GM18951 (cell line): ENCODE measurements around the gene CTSS.

Source experiments
- POLR2A ChIP-seq: IDR thresholded peaks from 4 replicates; pipeline ENCODE4 v1.6.1; 2011; ENCODE audit warnings: mild to moderate bottlenecking; ENCODE audit not compliant: insufficient read length, insufficient read depth; ENCODE audit errors: extremely low read depth
- in situ Hi-C: fragments of 300-500 bp; cut with MboI; formaldehyde crosslinking; loops from one replicate; pipeline ENCODE4 v1.12.0; 2022; ENCODE audit warnings: low sequenced_read_pairs, mixed read lengths, inconsistent platforms; ENCODE audit not compliant: unreplicated experiment

Gene CTSS

DNA sequence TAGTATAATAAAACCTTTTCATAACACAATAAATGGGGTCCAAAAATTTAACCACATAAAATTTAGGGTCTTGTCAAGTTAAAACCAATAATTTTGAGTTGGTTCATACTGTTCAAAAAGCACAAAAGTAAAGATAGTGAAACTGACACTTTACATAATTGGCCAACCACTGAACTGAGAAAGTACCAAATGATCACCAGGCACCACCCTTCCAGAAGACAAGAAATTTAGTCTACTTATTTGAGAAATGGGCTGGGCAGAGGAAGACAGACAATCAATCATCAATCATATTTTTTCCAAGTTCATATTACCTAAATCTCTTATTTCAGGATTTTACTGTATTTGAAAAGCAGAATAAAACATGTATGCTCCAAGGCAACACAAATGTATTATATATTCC is 62.2 kb downstream of the CTSS start:
- TF ChIP-seq POLR2A = no peak
- in situ Hi-C loops = no loop called here

DNA sequence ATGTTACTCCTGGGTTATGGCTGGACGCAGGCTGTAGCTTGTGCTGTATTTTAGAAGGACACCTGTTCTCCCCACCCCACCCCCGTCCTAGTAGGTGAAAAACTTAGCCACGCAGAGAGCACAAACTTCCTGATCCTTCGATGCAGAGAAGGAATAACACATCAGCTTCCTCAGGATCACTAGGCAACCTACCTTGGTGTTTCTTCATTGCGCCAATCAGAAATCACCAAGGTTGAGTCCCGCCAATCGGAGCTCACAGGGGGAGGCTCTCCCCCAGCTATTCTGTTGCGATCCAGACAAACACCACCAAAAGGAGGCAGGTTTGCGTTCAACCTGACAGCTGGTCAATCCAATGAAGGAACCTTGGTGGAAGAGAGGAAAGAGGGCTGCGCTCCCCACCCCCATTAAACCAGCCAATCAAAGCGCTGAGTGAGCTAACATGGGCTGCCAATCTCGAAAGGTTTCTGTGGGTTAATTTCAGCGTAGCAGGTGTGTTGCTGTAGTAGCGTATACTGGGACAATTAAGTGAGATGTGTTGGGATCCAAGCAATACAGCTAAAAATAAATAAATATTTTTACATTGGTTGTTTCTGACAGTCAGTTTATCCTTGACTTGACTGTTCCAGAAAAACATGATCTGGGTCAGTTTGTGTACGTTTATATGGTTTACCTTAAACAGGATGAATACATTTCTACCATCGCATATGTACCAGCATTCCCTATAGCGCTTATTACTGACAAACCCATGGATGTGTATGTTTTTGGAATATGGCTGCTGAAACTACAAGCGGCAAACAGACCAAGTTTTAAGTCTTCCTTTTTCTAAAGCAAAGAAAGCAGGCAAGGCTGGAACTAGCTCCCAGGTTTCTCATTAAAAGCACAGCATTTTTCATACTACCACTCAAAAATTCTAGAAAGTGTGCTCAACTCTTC is 68.3 kb downstream of the CTSS start, which contains the start of gene GOLPH3L:
TSS of gene GOLPH3L (minus strand) at position 160 of the 933 bp plus-strand sequence. CDS start 2,316 bp downstream, outside the sequence.
- in situ Hi-C loops = no loop called here
- TF ChIP-seq POLR2A = peak; percentile 49

DNA sequence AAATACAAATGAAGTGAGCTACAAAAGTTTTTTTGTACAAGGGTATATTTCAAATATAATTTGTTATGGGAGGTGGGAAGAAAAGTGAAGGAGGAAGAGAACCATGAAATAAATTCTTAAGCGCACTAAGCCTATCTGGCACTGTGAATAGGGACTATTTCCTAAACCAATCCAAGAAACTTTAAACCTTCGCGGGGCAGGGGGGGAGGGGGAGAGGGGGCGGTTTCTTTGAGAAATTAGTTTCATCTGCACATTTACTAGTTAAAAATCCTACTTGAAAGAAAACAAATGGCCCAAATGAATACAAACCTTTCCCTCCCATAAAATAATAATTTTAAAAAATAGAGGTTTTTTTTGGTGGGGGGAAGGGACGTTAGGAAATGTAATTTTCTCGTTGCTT is 69.0 kb downstream of the CTSS start:
- in situ Hi-C loops = no loop called here
- TF ChIP-seq POLR2A = no peak

DNA sequence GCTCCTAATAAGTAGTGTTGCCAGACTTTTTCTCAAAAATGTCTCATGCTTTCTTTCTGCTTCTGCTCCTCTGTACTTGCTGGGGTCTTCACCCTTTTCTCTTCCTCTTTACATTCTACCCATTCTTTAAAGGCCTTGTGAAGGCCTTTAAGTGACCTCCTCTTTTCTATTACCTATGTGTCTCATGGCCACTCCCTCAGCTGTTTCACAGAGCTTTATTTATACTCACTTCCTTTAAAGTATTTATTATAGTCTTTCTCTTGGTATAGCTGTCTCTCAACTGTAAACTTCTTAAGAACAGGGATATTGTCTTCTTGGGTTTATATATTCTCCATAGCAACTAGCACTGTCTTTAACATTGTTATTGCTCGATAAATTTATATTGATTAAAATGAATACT is 69.4 kb downstream of the CTSS start:
- no peak for TF ChIP-seq POLR2A
- in situ Hi-C loops = no loop called here

DNA sequence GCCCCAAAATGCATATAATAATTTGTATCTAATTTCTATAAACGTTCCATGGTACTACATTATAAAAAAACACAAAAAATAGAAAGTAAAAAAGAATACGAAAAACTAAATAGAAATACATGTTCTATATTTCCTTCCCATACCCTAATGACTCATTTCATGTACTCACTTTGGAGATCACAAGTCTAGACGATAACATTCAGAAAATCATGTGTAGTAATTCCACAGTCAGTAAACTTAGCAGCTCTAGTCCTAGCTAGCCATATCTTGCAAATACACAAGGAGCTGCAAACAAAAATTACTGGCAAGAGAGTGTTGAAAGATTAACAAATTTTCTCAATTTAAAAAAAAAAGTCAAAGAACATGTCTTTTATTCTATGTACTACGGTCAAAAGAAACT is 70.0 kb downstream of the CTSS start:
- no peak for TF ChIP-seq POLR2A
- in situ Hi-C loops = no loop called here

DNA sequence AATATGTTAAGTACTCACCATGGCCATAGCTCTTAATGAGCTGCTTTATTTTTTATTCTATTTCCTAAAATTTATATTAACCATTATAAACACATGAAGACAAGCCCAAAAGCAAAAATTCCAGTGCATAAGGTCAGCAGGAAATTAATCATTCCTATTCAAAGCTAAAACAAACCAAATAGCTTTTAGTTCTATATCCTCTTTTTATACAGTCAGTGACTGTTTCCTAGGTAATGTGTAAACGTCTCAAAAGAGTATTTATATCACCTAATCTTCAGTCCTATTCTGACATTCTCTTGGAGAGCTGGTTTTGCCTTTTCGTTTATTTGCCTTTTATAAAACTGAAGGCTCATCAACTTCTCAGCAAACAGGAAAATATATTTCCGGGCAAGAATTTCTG is 72.9 kb downstream of the CTSS start:
- no peak for TF ChIP-seq POLR2A
- in situ Hi-C loops = no loop called here

DNA sequence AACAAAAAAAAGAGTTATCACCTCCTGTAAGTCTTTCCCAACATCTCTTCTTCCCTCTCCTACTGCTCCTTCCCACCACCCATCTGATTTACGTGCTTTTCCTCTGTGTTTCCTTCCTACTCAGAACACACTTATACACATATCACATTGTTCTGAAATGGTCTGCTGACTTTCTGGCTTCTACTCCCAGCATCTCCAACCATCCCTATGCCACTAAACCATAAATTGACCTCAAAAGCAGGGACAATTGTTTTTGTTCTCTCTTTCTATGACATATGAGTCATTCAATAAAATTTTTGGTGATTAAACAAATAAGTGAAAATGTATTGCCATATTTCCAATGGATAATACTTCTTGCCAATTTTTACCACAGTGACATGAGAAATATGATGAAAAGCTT is 76.8 kb downstream of the CTSS start:
- in situ Hi-C loops = no loop called here
- TF ChIP-seq POLR2A = no peak

DNA sequence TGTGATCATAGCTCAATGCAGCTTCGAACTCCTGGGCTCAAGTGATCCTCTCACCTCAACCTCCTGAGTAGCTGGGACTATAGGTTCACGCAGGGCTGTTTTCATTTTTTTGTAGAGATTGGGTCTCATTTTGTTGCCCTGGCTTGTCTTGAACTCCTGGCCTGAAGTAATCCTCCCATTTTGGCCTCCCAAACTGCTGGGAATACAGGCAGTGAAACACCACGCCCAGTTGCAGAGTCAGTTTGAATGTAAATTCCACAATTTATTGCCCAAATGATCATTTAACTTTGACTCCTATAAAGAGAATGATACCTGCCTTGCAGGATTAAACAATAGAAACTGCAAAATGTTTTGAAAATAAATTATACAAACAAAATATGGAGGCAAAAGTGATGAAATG is 79.3 kb downstream of the CTSS start:
- in situ Hi-C loops = no loop called here
- no peak for TF ChIP-seq POLR2A

DNA sequence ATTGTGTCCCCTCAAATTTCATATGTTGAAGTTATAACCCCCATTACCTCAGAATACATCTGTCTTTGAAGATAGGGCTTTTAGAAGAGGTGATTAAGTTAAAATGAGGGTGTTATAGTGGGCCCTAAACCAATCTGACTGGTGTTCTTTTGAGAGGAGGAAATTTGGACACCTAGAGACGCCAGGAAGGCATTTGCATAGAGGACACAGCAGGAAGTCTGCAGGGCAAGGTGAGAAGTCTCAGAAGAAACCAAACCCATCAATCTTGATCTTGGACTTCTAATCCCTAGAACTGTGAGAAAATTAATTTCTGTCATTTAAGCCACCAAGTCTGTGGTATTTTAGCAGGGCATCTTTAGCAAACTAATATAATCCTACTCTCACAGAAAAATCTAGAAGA is 81.7 kb downstream of the CTSS start:
- in situ Hi-C loops = no loop called here
- no peak for TF ChIP-seq POLR2A
